Endothelial cell of umbilical vein (primary cell): ENCODE data around the gene SPACA7.

Experiments
- CTCF ChIP-seq, 2 donors: IDR thresholded peaks; 1 replicate in 1 of 2; 2 replicates in 1 of 2; pipeline ENCODE4 v1.5.1; 2011; ENCODE audit warnings: low read length in 2 of 2, mild to moderate bottlenecking in 2 of 2, moderate library complexity in 2 of 2, control low read depth in 1 of 2, inconsistent platforms in 1 of 2, low read depth in 1 of 2; ENCODE audit not compliant: insufficient read depth in 1 of 2; ENCODE audit errors: extremely low read depth in 1 of 2
- EZH2 ChIP-seq: IDR thresholded peaks from 2 replicates; pipeline ENCODE4 v1.6.1; 2012; ENCODE audit warnings: borderline replicate concordance, low read depth, mild to moderate bottlenecking, moderate library complexity, low read length, inconsistent platforms; ENCODE audit not compliant: severe bottlenecking
- POLR2A ChIP-seq: IDR thresholded peaks from 2 replicates; pipeline ENCODE4 v1.6.1; 2012; ENCODE audit warnings: low read depth, mild to moderate bottlenecking, control low read depth, low read length
- POLR2AphosphoS5 ChIP-seq: IDR thresholded peaks from 2 replicates; pipeline ENCODE4 v1.6.1; 2012; ENCODE audit warnings: low read depth, mild to moderate bottlenecking, control low read depth, low read length, moderate library complexity; ENCODE audit not compliant: insufficient read depth

- TF ChIP-seq CTCF (IDR thresholded peaks at IDR 0.05; ENCODE audit: extremely low read depth in 1 of 2, insufficient read depth in 1 of 2, low read depth in 1 of 2, low read length in 2 of 2) (no peak), POLR2AphosphoS5 (no peak), POLR2A (no peak), EZH2 (no peak)
Observed at GRCh38 chr13:112442483-112443090, 66.4 kb downstream of the SPACA7 start.
